ENCODE data around the gene ZMIZ1. TPM values are rescaled to one million over a fixed set of nuclear protein-coding genes. Genes with fewer than 3 reads are reported as not detected.

The ZMIZ1 gene
- total RNA-seq, 1 experiment from 2014 or later, result 47.2 TPM

DNA sequence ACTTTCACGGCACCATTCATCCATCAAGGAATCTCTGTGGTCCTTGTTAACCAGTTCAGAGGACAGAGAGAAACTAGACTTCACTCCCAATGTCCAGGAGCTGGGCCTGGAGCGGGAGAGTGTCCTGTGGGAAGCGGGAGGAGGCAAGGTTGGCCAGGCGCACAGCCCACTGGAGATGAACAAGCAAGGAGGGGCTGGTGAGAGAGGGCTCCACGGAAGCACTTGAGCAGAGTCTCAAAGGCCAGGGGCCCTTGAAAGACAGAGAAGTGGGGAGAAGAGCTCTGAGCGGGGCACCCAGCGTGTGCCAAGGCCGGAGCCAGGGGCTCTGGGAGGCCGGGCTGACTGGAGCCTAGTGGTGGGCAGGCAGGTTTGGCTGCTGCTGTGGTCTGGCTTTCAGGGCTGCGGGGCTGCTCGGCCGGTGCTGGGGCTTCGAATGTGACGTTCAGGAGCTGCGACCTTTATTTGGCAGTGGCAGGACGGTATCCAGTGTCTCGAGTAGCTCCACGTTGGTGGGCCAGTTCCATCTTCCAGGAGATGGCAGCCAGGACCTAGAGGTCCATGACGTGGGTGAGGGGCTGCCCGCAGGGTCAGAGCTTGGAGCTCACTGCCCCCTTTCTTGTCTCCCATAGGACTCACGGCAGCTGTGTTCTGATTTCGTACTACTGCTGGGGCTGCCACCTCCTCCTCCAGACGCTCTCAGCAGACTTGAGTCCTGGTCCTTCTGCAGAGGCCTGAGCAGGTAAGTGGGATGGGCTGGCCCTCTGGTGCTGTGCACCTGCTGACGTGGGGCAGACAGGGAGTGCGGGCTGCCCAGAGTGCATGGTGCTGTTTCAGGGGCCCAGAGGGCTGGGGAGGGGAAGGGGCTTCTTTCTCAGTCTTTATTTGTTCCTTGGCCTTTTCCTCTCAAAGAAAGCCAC, 49.8 kb downstream of the ZMIZ1 start:
- DNase-seq (ENCODE audit: low read depth), result no peak

DNA sequence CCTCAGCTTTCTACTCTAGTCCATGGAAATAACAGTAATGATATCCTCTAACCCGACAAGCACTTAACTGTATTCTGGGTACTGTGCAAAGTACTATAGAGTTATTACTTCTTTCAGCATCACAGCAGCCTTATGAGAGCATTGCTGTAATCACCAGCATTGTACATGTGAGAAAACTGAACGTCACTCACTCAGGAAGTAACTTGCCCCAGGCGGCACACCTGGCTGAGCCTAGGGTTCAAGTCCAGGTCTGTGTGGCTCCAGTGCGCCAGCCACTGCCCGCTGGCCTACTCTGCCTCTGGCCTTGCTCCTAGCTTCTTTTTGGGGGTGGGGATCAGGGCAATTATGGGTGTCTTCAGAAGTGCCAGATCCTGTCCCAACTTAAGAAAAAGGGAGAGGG, 50.5 kb downstream of the ZMIZ1 start:
- DNase-seq (ENCODE audit: low read depth), result no peak

- no peak for DNase-seq (ENCODE audit: low read depth)
These were observed 54.8 kb downstream of the ZMIZ1 start for GRCh38 chr10:79123547-79123963.

DNA sequence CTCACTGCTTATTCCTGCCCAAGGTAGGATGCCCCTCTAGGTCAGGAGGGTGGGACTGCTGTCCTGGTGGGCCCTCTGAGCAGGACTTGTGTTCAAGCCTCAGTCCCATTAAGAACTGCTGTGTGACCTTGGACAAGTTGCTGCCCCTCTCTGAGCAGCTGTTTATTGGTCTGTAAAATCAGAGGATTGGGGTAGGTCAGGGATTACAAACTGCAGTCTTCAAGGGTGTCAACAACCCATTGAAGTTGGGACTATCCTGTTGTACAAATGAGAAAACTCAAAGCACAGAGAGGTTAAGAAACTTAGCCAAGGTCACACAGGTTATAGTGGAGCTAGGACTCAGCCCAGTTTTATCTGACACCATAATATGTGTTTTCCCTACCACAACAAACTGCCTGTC, 55.3 kb downstream of the ZMIZ1 start:
- DNase-seq (ENCODE audit: low read depth), result no peak

GRCh38 chr10:79125092-79125491, 56.3 kb downstream of the ZMIZ1 start:
- no peak for DNase-seq (ENCODE audit: low read depth)

GRCh38 chr10:79126351-79127080, 57.8 kb downstream of the ZMIZ1 start:
- DNase-seq (ENCODE audit: low read depth), result no peak

- peak; percentile 87 for DNase-seq (ENCODE audit: low read depth)
These were observed 58.6 kb downstream of the ZMIZ1 start for GRCh38 chr10:79127151-79127961.

GRCh38 chr10:79128241-79128922, 59.6 kb downstream of the ZMIZ1 start:
- no peak for DNase-seq (ENCODE audit: low read depth)

GRCh38 chr10:79128923-79129305, 60.1 kb downstream of the ZMIZ1 start:
- no peak for DNase-seq (ENCODE audit: low read depth)

- DNase-seq (ENCODE audit: low read depth), result peak; percentile 49
These were observed 60.7 kb downstream of the ZMIZ1 start for GRCh38 chr10:79129361-79129997.

DNA sequence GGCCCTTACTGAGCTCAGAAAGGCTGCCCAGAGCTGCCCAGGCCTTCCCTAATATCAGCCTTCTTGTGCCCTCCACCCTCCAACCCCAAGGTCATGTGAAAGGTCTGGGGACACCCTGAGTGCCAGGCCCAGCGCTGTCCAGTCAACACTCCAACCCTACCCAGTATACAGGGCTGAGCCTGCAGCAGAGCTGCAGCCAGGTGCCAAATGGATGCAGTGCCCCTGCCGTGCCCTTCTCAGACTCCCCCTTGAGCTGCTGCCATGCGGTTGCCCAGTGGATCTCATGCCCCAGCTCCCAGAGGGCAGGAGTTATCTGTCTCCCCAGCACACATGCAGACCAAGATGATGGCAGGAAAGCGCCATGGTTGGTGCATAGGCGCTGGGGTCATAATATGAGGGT, 61.5 kb downstream of the ZMIZ1 start:
- DNase-seq (ENCODE audit: low read depth), result no peak

- peak; percentile 66 for DNase-seq (ENCODE audit: low read depth)
These were observed 62.1 kb downstream of the ZMIZ1 start for GRCh38 chr10:79130846-79131245.

DNA sequence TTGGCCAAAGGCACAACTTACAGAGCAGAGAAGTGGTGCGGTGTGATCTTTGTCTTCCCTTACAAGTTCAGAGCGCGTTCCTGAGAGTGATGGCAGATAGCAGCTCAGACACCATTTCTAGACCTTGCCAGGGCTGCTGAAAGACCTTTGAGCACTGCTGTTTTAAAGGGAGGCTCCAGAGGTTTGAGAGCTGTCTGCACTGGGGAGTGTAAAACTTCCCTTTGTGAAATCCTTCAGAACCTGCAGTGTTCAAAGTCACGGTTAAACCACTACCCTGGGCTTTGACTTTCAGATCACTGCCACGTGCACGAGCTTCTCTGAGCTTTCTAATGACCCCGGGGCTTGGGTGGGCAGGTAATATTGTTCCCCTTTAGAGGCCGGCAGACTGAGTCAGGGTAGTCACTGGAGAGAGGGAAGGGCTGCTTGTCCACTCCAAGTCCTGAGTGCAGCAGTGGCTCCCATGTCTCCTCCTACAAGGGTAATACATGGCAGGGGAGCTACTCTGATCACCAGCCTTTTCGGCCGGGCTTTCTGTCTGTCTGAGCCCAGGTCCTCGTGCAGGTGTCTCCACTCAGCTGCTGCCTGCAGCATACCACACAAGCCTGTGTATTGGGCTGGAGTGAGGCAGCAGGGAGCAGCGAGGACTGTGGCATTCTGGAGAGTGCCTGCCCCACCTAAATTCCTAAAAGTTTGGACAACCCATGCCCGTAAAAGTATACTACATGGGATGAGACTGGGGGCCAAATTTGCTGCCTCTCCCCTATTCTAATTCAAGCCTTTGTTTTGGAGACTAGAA, 63.3 kb downstream of the ZMIZ1 start:
- DNase-seq (ENCODE audit: low read depth), result no peak

GRCh38 chr10:79132681-79133381, 64.1 kb downstream of the ZMIZ1 start:
- no peak for DNase-seq (ENCODE audit: low read depth)

GRCh38 chr10:79133416-79133815, 64.7 kb downstream of the ZMIZ1 start:
- no peak for DNase-seq (ENCODE audit: low read depth)

GRCh38 chr10:79135790-79136189, 67.0 kb downstream of the ZMIZ1 start:
- no peak for DNase-seq (ENCODE audit: low read depth)

DNA sequence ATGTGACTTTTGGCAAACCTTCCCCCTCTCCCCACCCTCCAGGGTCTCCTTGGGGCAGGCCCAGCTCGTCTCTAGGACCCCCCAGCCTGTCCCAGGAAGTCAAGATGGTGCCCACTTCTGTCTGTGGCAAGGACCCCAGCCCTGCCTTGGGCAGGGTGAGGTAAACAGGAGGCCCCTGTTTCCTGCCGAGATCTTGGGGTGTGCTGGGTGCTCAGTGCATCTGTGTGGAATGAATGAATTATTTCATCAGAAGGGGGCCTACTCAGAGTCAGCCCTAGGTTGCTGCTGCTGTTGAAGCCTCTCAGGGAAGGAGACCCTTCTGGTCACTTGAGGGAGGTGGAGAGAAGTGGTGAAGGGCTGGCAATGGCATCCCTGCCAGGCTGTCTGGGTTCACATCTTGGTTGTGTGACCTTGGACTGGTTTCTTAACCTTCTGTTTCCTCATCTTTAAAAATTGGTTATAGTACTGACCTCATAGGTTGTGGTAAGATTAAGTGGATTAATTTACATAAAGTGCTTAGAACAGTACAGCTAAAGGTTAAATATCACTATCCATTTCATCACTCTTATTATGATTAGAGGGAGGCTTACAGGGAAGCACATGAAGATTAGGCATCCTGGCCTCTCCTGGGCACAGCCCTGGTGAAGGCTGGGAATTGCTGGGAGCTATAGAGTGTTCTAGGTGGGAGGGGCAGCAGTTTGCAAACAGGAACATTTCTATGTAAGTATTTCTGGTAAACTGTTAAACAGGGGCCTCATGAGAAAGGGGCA, 67.7 kb downstream of the ZMIZ1 start:
- no peak for DNase-seq (ENCODE audit: low read depth)

- no peak for DNase-seq (ENCODE audit: low read depth)
These were observed 68.6 kb downstream of the ZMIZ1 start for GRCh38 chr10:79137300-79137756.

- no peak for DNase-seq (ENCODE audit: low read depth)
These were observed 69.1 kb downstream of the ZMIZ1 start for GRCh38 chr10:79137826-79138225.
